ENCODE data around the gene SYNPO2.

- TF ChIP-seq CTCF (IDR thresholded peaks at IDR 0.05), result no peak
- TF ChIP-seq POLR2A (IDR thresholded peaks at IDR 0.05), result no peak
Measured at GRCh38 chr4:118881512-118882146, 7.0 kb upstream of the SYNPO2 start.
